A549 (cell line): ENCODE results near the gene CEP57L1. TPM values are rescaled to one million over a fixed set of nuclear protein-coding genes. Genes with fewer than 3 reads are reported as not detected.

ENCODE experiments used
- ATAC-seq, 2 experiments: fragments of 200-7000 bp in 1 of 2; fragments of >200 bp in 1 of 2; cut with Nextera tagmentation in 1 of 2; cut with Tn5 transposase in 1 of 2; 3 replicates each; pipeline versions ENCODE4 v1.8.0 to v1.9.1; 2018 to 2020; ENCODE audit warnings: mild to moderate bottlenecking in 1 of 2, moderate library complexity in 1 of 2
- CTCF ChIA-PET: fragments of 300-600 bp; sonication (Branson Sonifier 250); formaldehyde crosslinking; extraction: SDS; loops from one replicate; lab custom pipeline; 2021; ENCODE audit warnings: antibody characterized with exemption, inconsistent platforms; lab: Yijun Ruan, JAX
- POLR2A ChIA-PET: fragments of 350-600 bp; formaldehyde crosslinking; extraction: SDS; loops from one replicate; lab custom pipeline; 2021; ENCODE audit warnings: antibody characterized with exemption, inconsistent platforms; lab: Yijun Ruan, JAX
- DNase-seq, 2 experiments: peaks; one replicate each; pipeline versions ENCODE4 v3.0.0 to v3.0.0-alpha.2; 2011 to 2016; ENCODE audit warnings: low read depth in 1 of 2, low spot score in 1 of 2
- FAIRE-seq: peaks from 2 replicates; lab custom pipeline; 2011; peaks lifted over from hg19 to GRCh38; lab: Jason Lieb, UNC
- H3K27ac ChIP-seq, 2 experiments: fragments of >200 bp; sonication (Bioruptor Twin); formaldehyde crosslinking; 3 replicates each; pipeline ENCODE4 v1.5.1; 2016 to 2017
- H3K4me1 ChIP-seq: fragments of >200 bp; sonication (Bioruptor Twin); formaldehyde crosslinking; 3 replicates; pipeline ENCODE4 v1.6.1; 2016
- H3K4me2 ChIP-seq: fragments of >200 bp; sonication (Bioruptor Twin); formaldehyde crosslinking; 3 replicates; pipeline ENCODE4 v1.6.1; 2016
- H3K4me3 ChIP-seq: fragments of >200 bp; sonication (Bioruptor Twin); formaldehyde crosslinking; 3 replicates; pipeline ENCODE4 v1.5.1; 2016
- H3K9me3 ChIP-seq: fragments of >200 bp; sonication (Bioruptor Twin); formaldehyde crosslinking; 3 replicates; pipeline ENCODE4 v1.6.1; 2016
- BCL3 ChIP-seq: fragments of >200 bp; sonication (Bioruptor Twin); formaldehyde crosslinking; IDR thresholded peaks from 3 replicates; pipeline ENCODE4 v1.6.1; 2016
- CHD2 ChIP-seq: fragments of 150-350 bp; IDR thresholded peaks from 2 replicates; pipeline ENCODE4 v1.6.1; 2014; ENCODE audit warnings: low read length; ENCODE audit not compliant: partially characterized antibody
- CTCF ChIP-seq: fragments of >200 bp; sonication (Bioruptor Twin); formaldehyde crosslinking; IDR thresholded peaks from 3 replicates; pipeline ENCODE4 v1.5.1; 2016
- EHF ChIP-seq: fragments of 250-450 bp; sonication (Bioruptor Pico); IDR thresholded peaks from 2 replicates; pipeline ENCODE4 v1.5.0; 2020; ENCODE audit warnings: mild to moderate bottlenecking
- ELK1 ChIP-seq: fragments of 150-350 bp; IDR thresholded peaks from 2 replicates; pipeline ENCODE4 v1.6.1; 2014; ENCODE audit warnings: low read depth, mild to moderate bottlenecking, low read length
- ESRRA ChIP-seq: fragments of 150-350 bp; IDR thresholded peaks from 2 replicates; pipeline ENCODE4 v1.6.1; 2014; ENCODE audit warnings: mild to moderate bottlenecking, low read length, borderline replicate concordance
- HMGXB4 ChIP-seq: fragments of 250-450 bp; sonication (Bioruptor Pico); IDR thresholded peaks from 2 replicates; pipeline ENCODE4 v1.5.0; 2021; ENCODE audit warnings: mild to moderate bottlenecking, moderate library complexity, borderline replicate concordance
- HOXA7 ChIP-seq: fragments of 250-450 bp; sonication (Bioruptor Pico); IDR thresholded peaks from 2 replicates; pipeline ENCODE4 v1.5.0; 2020; ENCODE audit warnings: mild to moderate bottlenecking, moderate library complexity
- HOXB5 ChIP-seq: fragments of 250-450 bp; sonication (Bioruptor Pico); IDR thresholded peaks from 2 replicates; pipeline ENCODE4 v1.5.0; 2020; ENCODE audit warnings: mild to moderate bottlenecking, moderate library complexity
- JUN ChIP-seq, 2 experiments: fragments of >200 bp; sonication (Bioruptor Twin); formaldehyde crosslinking; IDR thresholded peaks; 2 replicates in 1 of 2; 3 replicates in 1 of 2; pipeline ENCODE4 v1.6.1; 2016 to 2017
- KDM1A ChIP-seq: fragments of 200-600 bp; sonication (generic); IDR thresholded peaks from 2 replicates; pipeline ENCODE4 v1.6.1; 2016; ENCODE audit warnings: low read depth, mild to moderate bottlenecking
- MAZ ChIP-seq: fragments of 150-350 bp; IDR thresholded peaks from 2 replicates; pipeline ENCODE4 v1.6.1; 2014; ENCODE audit warnings: antibody characterized with exemption, low read depth, low read length, borderline replicate concordance
- MYC ChIP-seq: IDR thresholded peaks from 2 replicates; pipeline ENCODE4 v1.6.1; 2012; ENCODE audit warnings: mild to moderate bottlenecking, inconsistent platforms, low read length, improper control_type of control experiment, borderline replicate concordance
- NR3C1 ChIP-seq: fragments of >200 bp; sonication (Bioruptor Twin); formaldehyde crosslinking; IDR thresholded peaks from 3 replicates; pipeline ENCODE4 v1.6.1; 2017
- PHF8 ChIP-seq: fragments of 200-600 bp; sonication (generic); IDR thresholded peaks from 2 replicates; pipeline ENCODE4 v1.6.1; 2016; ENCODE audit warnings: low read depth, mild to moderate bottlenecking, antibody characterized with exemption, moderate library complexity, borderline replicate concordance
- RARB ChIP-seq: fragments of 250-450 bp; sonication (Bioruptor Pico); IDR thresholded peaks from 2 replicates; pipeline ENCODE4 v1.8.0; 2021; ENCODE audit warnings: mild to moderate bottlenecking, moderate library complexity
- SMC3 ChIP-seq: fragments of >200 bp; sonication (Bioruptor Twin); formaldehyde crosslinking; IDR thresholded peaks from 3 replicates; pipeline ENCODE4 v1.6.1; 2018; ENCODE audit warnings: inconsistent platforms
- TFCP2L1 ChIP-seq: fragments of 250-450 bp; sonication (Bioruptor Pico); IDR thresholded peaks from 2 replicates; pipeline ENCODE4 v1.5.0; 2021; ENCODE audit warnings: mild to moderate bottlenecking
- ZSCAN20 ChIP-seq: fragments of 250-450 bp; sonication (Bioruptor Pico); IDR thresholded peaks from 2 replicates; pipeline ENCODE4 v1.8.0; 2022; ENCODE audit warnings: mild to moderate bottlenecking, moderate library complexity
- WGBS: methylation state at CpG from one replicate; pipeline ENCODE4 v1.1.6; 2017; ENCODE audit errors: missing lambda C conversion rate; 5-methylcytosine and 5-hydroxymethylcytosine counted together
- polyA plus RNA-seq, 4 experiments: library from polyadenylated mRNA; depleted of rRNA in 3 of 4; stranded (reverse); fragments of >200 nt; fragmentation: RNase III in 1 of 4; extraction: RNeasy Plus Mini Kit Qiagen cat#74134 plus additional on column Dnase treatment in 1 of 4; gene quantifications; 2 replicates in 3 of 4; 3 replicates in 1 of 4; pipeline ENCODE4 v1.2.3, GENCODE V29; 2011 to 2017

CEP57L1 gene
- polyA plus RNA-seq, 2 of the 4 experiments (the other 2 are of a cell fraction) = 8.9 to 20.5 TPM

- no peak for TF ChIP-seq HMGXB4
- TF ChIP-seq, all 56 proteins: peak for 0
Measured at GRCh38 chr6:109197061-109197460, 101.8 kb downstream of the CEP57L1 start (continued).

GRCh38 chr6:109202409-109203264, 107.3 kb downstream of the CEP57L1 start:
- POLR2A ChIA-PET = no interaction called here
- TF ChIP-seq RARB (no peak), HOXA7 (no peak), BCL3 (no peak), CTCF (no peak), JUN (IDR thresholded peaks at IDR 0.05) (no peak), ELK1 (no peak)
- H3K27ac ChIP-seq = no peak overlapping the region
- CTCF ChIA-PET = interaction anchor here (1.4 kb wide), 1 partner anchor 15 kb away, joined by 8 read pairs; no protein-coding TSS in a partner anchor
- FAIRE-seq (no peak), ATAC-seq (peak in 1 of 2 experiments; percentile 53; a peak in 2 of 6 replicates), DNase-seq (no peak)
- 69% methylated on average over 5 of the region's 5 CpGs for WGBS
- H3K4me1 ChIP-seq = no peaks in the 10 kb centered on the region
- H3K4me3 ChIP-seq = no peak overlapping the region
- H3K4me2 ChIP-seq = no peak overlapping the region
- no peaks in the 10 kb centered on the region for H3K9me3 ChIP-seq

- no peak for FAIRE-seq
- Histone ChIP-seq H3K4me2 (no peak overlapping the region), H3K4me1 (no peaks in the 10 kb centered on the region), H3K27ac (no peak overlapping the region)
- CTCF ChIA-PET = interaction anchor here (1.2 kb wide), 1 partner anchor 26 kb away, joined by 3 read pairs; no protein-coding TSS in a partner anchor
- ATAC-seq = no peak
- DNase-seq = no peak
- TF ChIP-seq HMGXB4 = no peak
- TF ChIP-seq MAZ = no peak
- no peak for TF ChIP-seq EHF (CRISPR knock-in tag)
- no peak for TF ChIP-seq KDM1A
- no peak for TF ChIP-seq RARB
- TF ChIP-seq PHF8 = no peak
- no peak for TF ChIP-seq HOXA7
- TF ChIP-seq HOXB5 (CRISPR knock-in tag) = no peak
- no peak for TF ChIP-seq TFCP2L1 (CRISPR knock-in tag)
- TF ChIP-seq SMC3 = no peak
- no peak for TF ChIP-seq ESRRA
- TF ChIP-seq ZSCAN20 (CRISPR knock-in tag) = no peak
- no peak for TF ChIP-seq MYC
- TF ChIP-seq NR3C1 = no peak
- TF ChIP-seq BCL3 = no peak
- TF ChIP-seq CHD2 = no peak
- TF ChIP-seq, all 56 proteins: peak for 0
- no peak overlapping the region for H3K4me3 ChIP-seq
- POLR2A ChIA-PET = no interaction called here
- 68% methylated on average over 3 of the region's 3 CpGs for WGBS
- H3K9me3 ChIP-seq = no peaks in the 10 kb centered on the region
Measured at GRCh38 chr6:109204511-109204910, 109.2 kb downstream of the CEP57L1 start.
